GM12873 (cell line): ENCODE data around the gene SLC3A2.

ENCODE experiments used
- CTCF ChIP-seq: IDR thresholded peaks from 2 replicates; pipeline ENCODE4 v1.5.1; 2012; ENCODE audit warnings: low read depth, mild to moderate bottlenecking, moderate library complexity, low read length, control low read depth; ENCODE audit not compliant: insufficient read depth; ENCODE audit errors: missing control alignments

Gene SLC3A2

GRCh38 chr11:62905927-62906531, 25.3 kb downstream of the SLC3A2 start:
- TF ChIP-seq CTCF = peak; percentile 100

- TF ChIP-seq CTCF = no peak
Measured at GRCh38 chr11:62908468-62909072, 27.9 kb downstream of the SLC3A2 start.

GRCh38 chr11:62909107-62909894, 28.6 kb downstream of the SLC3A2 start:
- peak; percentile 61 for TF ChIP-seq CTCF

GRCh38 chr11:62910141-62910882, 29.6 kb downstream of the SLC3A2 start:
- no peak for TF ChIP-seq CTCF

- TF ChIP-seq CTCF = no peak
Measured at GRCh38 chr11:62911137-62912130, 30.7 kb downstream of the SLC3A2 start.

- no peak for TF ChIP-seq CTCF
Measured at GRCh38 chr11:62912268-62912667, 31.6 kb downstream of the SLC3A2 start.
